NT2/D1 (cell line): Measurements from ENCODE around the gene ASGR1.
"Not testable (repeated sequence)": the region's sequence is repeated elsewhere in the genome, so short reads cannot be mapped to it uniquely, and the experiment has no call there.

ENCODE experiments used
- DNase-seq: peaks from one replicate; pipeline ENCODE4 v3.0.0-alpha.2; 2011; ENCODE audit warnings: low read depth, low spot score
- H3K27me3 ChIP-seq: 2 replicates; pipeline ENCODE4 v1.6.0; 2011; ENCODE audit warnings: mild to moderate bottlenecking; ENCODE audit not compliant: insufficient read length, insufficient read depth
- H3K36me3 ChIP-seq: 2 replicates; pipeline ENCODE4 v1.6.1; 2011; ENCODE audit warnings: mild to moderate bottlenecking, low read length, mixed read lengths; ENCODE audit not compliant: insufficient read depth, insufficient read length
- H3K4me1 ChIP-seq: 2 replicates; pipeline ENCODE4 v1.5.1; 2011; ENCODE audit not compliant: insufficient read depth, insufficient read length
- H3K4me3 ChIP-seq: 2 replicates; pipeline ENCODE4 v1.5.1; 2011; ENCODE audit warnings: low read depth; ENCODE audit not compliant: insufficient read length
- H3K9ac ChIP-seq: 2 replicates; pipeline ENCODE4 v1.6.0; 2011; ENCODE audit warnings: low read depth; ENCODE audit not compliant: insufficient read length
- H3K9me3 ChIP-seq: 2 replicates; pipeline ENCODE4 v1.5.1; 2011; ENCODE audit warnings: mild to moderate bottlenecking, low read length; ENCODE audit not compliant: insufficient read depth
- SUZ12 ChIP-seq: IDR thresholded peaks from 2 replicates; pipeline ENCODE4 v1.6.1; 2011; ENCODE audit not compliant: insufficient read length, insufficient read depth; ENCODE audit errors: extremely low read depth
- YY1 ChIP-seq: IDR thresholded peaks from 2 replicates; pipeline ENCODE4 v1.6.1; 2011; ENCODE audit not compliant: insufficient read length, insufficient read depth
- ZNF274 ChIP-seq: IDR thresholded peaks from 2 replicates; pipeline ENCODE4 v1.6.1; 2011; ENCODE audit warnings: mild to moderate bottlenecking, low read depth, low read length

Gene ASGR1

DNA sequence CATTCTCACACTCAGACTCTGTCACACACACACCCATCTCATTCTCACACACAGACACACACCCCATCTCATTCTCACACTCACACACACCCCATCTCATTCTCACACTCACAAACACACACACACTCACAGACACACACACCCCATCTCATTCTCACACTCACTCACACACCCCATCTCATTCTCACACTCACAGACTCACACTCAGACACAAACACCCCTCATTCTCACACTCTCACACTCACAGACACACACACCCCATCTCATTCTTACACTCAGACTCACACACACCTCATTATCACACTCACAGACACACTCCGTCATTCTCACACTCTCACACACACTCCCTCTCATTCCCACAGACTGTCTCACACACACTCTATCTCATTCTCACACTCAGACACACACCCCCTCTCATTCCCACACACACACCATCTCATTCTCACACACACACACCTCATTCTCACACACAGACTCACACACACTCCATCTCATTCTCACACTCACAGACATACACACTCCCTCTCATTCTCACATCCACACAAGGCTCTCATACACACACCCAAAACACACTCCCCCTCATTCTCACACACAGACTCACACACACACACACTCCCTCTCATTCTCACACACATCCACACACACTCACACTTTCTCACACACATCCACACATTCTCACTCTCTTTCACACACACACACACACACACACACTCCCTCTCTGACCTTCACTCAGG, 2.9 kb downstream of the ASGR1 start:
- Histone ChIP-seq H3K9ac (peak overlapping the region; percentile 44), H3K36me3 (no peaks in the 10 kb centered on the region), H3K27me3 (peaks cover 12% of the 10 kb centered on the region), H3K9me3 (no peaks in the 10 kb centered on the region), H3K4me3 (no peak overlapping the region), H3K4me1 (peaks cover 13% of the 10 kb centered on the region)
- DNase-seq = no peak
- TF ChIP-seq ZNF274 (no peak), YY1 (no peak), SUZ12 (no peak)

DNA sequence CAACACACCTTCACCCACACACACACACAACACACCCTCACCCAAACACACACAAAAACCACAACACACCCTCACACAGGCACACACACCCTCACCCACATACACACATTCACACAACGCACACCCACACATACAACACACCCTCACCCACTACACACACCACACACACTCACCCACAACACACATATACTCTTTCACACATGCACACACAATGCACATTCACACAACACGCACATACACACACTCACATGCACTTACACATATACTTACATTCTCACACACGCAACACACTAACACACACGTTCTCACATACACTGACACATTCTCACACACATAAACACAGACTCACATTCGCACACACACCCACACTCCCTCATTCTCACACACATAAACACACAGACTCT, 3.8 kb downstream of the ASGR1 start:
- H3K27me3 ChIP-seq = peaks cover 12% of the 10 kb centered on the region
- no peak overlapping the region for H3K9ac ChIP-seq
- H3K4me1 ChIP-seq = peaks cover 13% of the 10 kb centered on the region
- no peak for DNase-seq
- H3K9me3 ChIP-seq = peaks cover 2% of the 10 kb centered on the region; the same call in 1 of the 2 replicates
- no peak overlapping the region for H3K4me3 ChIP-seq
- TF ChIP-seq SUZ12 = no peak
- TF ChIP-seq YY1 = no peak
- no peak for TF ChIP-seq ZNF274
- no peaks in the 10 kb centered on the region for H3K36me3 ChIP-seq

DNA sequence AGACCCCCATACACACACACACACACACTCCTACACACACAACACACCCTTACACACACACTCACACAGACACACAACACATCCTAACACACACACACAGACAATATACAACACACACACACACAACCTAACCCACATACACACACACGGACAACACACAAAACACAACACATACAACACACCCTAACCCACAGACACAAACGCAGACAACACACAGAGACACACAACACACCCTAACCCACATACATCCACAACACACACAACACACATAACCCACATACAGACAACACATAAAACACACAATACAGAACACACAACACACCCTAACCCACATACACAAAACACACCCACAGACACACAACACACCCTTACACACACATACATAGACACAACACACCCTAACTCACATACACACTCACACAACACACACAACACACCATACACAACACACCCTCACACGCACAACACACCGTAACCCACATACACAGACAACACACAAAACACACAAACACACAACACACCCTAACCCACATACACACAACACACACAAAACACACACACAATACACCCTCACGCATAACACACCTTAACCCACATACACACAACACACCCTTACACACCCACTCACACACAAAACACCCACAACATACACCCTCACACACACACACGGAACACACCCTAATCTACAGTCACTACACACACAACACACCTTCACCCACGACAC, 4.4 kb downstream of the ASGR1 start:
- DNase-seq = no peak
- no peak overlapping the region for H3K9ac ChIP-seq
- no peak overlapping the region for H3K4me3 ChIP-seq
- H3K27me3 ChIP-seq = peaks cover 12% of the 10 kb centered on the region
- peaks cover 13% of the 10 kb centered on the region for H3K4me1 ChIP-seq
- H3K9me3 ChIP-seq = peaks cover 6% of the 10 kb centered on the region; the same call in 1 of the 2 replicates
- H3K36me3 ChIP-seq = no peaks in the 10 kb centered on the region
- TF ChIP-seq SUZ12 = no peak
- TF ChIP-seq YY1 = no peak
- no peak for TF ChIP-seq ZNF274

DNA sequence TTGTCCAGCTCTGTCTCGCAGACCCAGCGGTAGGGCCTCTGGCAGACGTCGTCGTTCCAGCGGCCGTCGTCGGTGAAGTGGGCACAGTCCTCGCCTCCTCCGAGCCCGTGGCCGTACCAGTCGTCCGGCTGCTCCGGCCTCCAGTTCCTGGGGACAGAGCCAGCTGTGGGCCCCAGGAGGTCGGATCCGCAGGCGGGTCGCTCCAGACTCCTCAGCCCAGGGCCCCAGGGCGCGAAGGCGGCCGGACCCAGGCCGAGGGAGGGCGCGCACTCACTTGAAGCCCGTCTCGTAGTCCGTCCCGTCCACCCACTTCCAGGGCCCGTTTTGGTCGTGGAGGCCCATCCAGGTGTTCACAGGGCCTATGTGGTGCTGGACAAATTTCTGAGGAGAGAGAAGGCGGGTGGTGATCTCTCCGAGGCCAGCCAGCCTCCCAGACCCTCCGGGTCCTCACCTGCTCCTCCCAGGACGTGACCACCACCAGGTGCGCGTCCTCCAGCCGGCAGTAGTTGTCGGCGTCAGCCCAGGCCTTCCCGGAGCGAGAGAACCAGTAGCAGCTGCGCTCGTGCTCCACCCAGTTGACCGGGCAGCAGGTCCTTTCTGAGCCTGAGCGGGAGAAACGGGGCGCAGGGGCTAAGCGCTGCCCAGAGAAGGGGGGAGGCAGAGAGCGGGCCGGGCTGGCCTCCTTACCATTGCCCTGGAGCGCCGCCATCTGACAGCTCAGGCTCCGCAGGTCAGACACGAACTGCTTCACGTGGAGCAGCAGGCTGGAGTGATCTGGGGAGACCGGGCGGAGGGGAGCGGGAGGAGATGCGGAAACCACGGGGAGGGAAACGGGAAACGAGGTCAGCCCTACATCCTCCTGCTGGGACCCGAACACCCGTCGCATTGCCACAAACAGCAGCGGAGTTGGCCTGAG, 5.2 kb downstream of the ASGR1 start:
- H3K4me3 ChIP-seq = no peak overlapping the region
- H3K27me3 ChIP-seq = peaks cover 12% of the 10 kb centered on the region
- H3K9me3 ChIP-seq = peaks cover 6% of the 10 kb centered on the region; the same call in 1 of the 2 replicates
- TF ChIP-seq ZNF274 = no peak
- TF ChIP-seq SUZ12 = no peak
- H3K4me1 ChIP-seq = peaks cover 13% of the 10 kb centered on the region
- no peak overlapping the region for H3K9ac ChIP-seq
- no peak for DNase-seq
- no peaks in the 10 kb centered on the region for H3K36me3 ChIP-seq

DNA sequence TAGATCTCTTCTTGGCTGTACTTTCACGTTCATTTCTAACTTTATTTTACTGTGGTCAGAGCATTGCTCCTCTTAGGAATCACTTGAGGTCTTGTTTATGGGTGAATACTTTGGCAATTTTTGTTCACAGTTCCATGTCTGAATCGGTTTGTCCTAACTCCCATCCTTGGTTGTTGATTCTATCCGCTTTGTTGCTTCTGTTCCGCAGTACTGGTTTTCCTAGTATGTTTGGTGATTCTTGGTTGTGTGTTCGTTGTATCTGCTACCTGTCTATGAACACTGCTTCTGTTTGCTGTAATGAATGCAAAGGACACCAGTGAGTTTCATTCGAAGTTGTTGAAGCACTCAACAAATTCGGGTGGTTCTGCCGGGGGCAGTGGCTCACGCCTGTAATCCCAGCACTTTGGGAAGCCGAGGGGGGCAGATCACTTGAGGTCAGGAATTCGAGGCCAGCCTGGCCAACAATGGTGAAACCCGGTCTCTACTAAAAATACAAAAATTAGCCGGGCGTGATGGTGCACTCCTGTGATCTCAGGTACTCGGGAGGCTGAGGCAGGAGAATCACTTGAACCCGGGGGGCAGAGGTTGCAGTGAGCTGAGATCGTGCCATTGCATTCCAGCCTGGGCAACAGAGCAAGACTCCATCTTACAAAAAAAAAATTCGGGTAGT, 6.5 kb downstream of the ASGR1 start:
- not testable (repeated sequence) for H3K4me3 ChIP-seq, H3K36me3 ChIP-seq, H3K9me3 ChIP-seq, H3K9ac ChIP-seq, DNase-seq
- H3K27me3 ChIP-seq = peaks cover 12% of the 10 kb centered on the region
- peaks cover 13% of the 10 kb centered on the region for H3K4me1 ChIP-seq

DNA sequence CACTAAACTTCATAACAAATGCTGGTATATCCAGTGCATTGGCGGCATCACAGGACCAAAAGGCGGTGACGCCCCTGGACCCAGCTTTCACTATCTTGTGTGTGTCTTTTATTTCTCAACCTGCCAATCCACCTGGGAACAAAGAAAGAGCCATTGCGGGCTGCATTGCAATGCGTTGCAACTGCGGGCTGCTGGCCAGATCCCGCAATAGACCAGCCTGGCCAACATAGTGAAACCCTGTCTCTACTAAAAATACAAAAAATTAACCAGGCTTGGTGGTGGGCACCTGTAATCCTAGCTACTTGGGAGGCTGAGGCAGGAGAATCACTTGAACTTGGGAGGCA, 9.6 kb downstream of the ASGR1 start:
- H3K4me3 ChIP-seq, H3K4me1 ChIP-seq: not testable (repeated sequence)

DNA sequence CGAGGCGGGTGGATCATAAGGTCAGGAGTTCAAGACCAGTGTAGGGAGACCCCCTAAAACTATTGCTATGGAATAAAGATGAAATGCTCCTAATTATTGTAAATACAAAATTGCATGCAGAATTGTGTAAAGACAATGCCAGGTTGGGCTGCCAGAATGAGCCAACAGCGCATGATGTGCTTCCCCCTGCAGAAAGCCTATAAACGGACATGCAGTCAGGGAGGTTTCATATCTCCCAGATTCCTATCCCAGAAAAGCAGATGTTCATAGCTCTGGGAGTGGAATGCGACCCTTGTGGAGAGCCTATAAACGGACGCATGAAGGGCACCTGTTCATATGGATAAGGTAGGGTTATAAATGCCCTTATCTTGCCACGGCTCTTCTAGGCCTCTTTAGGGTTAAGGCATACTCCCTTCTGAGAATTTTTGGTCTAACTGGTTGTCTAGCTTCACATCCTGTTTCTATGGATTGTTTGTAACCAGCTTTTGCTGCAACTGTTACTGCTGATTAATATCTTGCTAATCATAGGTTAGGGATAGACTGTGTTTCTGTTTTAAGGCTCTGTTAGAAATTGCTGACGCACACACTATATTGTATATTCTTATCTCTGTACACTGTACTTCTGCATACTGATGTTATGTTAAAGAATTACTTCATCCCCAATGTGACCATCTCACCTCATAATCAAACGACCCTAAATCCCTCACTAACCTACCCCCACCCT, 10.2 kb downstream of the ASGR1 start:
- H3K27me3 ChIP-seq, DNase-seq, H3K36me3 ChIP-seq, H3K9ac ChIP-seq, H3K4me1 ChIP-seq, H3K9me3 ChIP-seq, H3K4me3 ChIP-seq: not testable (repeated sequence)

More for the DNA sequence above, 9.6 kb downstream of the ASGR1 start:
- not testable (repeated sequence) for H3K27me3 ChIP-seq, H3K9me3 ChIP-seq, DNase-seq, H3K36me3 ChIP-seq, H3K9ac ChIP-seq
